Peyer's patch (tissue), 4 donors: ENCODE measurements around the gene RMDN2. TPM values are rescaled to one million over a fixed set of nuclear protein-coding genes. Genes with fewer than 3 reads are reported as not detected.

Source experiments
- DNase-seq, 3 donors: peaks; one replicate each; pipeline ENCODE4 v3.0.0-alpha.2; 2017 to 2019
- H3K27ac ChIP-seq, 4 donors: fragments of 200-600 bp; sonication (generic); one replicate each; pipeline ENCODE4 v1.5.1; 2016 to 2019
- H3K27me3 ChIP-seq, 2 donors: fragments of 200-600 bp; sonication (generic); one replicate each; pipeline ENCODE4 v1.5.1; 2019
- H3K36me3 ChIP-seq, 3 donors: fragments of 200-600 bp; sonication (generic); one replicate each; pipeline ENCODE4 v1.5.1; 2016 to 2019
- H3K4me1 ChIP-seq, 4 donors: fragments of 200-600 bp; sonication (generic); one replicate each; pipeline ENCODE4 v1.5.1; 2016 to 2019
- H3K4me3 ChIP-seq, 4 donors: fragments of 200-600 bp; sonication (generic); 1 replicate in 3 of 4; 2 replicates in 1 of 4; pipeline ENCODE4 v1.5.1; 2016 to 2019; ENCODE audit warnings: mild to moderate bottlenecking in 1 of 4
- H3K9me3 ChIP-seq, 4 donors: fragments of 200-600 bp; sonication (generic); one replicate each; pipeline ENCODE4 v1.5.1; 2016 to 2019; ENCODE audit warnings: mild to moderate bottlenecking in 1 of 4
- POLR2A ChIP-seq, 2 donors: fragments of 450-650 bp; IDR thresholded peaks; one replicate each; pipeline ENCODE4 v1.5.1; 2017; ENCODE audit warnings: antibody characterized with exemption in 2 of 2, mild to moderate bottlenecking in 2 of 2, moderate library complexity in 2 of 2
- total RNA-seq, 4 donors: library from RNA; depleted of rRNA; stranded (reverse); fragments of >200 nt; gene quantifications; one replicate each; pipeline ENCODE4 v1.1.0, GENCODE V29; 2016
- TF ChIP-seq, protein P1 (sequence below), 6 experiments: fragments of 450-650 bp in 4 of 6; fragments of 200-600 bp in 2 of 6; sonication (generic) in 1 of 6; IDR thresholded peaks; one replicate each; pipeline ENCODE4 v1.5.1; 2017 to 2019; ENCODE audit warnings: antibody characterized with exemption in 6 of 6, mild to moderate bottlenecking in 3 of 6, moderate library complexity in 1 of 6

RMDN2 gene
- total RNA-seq, 4 donors from 2014 or later, result 13.2 to 39.0 (median 30.9) TPM

DNA sequence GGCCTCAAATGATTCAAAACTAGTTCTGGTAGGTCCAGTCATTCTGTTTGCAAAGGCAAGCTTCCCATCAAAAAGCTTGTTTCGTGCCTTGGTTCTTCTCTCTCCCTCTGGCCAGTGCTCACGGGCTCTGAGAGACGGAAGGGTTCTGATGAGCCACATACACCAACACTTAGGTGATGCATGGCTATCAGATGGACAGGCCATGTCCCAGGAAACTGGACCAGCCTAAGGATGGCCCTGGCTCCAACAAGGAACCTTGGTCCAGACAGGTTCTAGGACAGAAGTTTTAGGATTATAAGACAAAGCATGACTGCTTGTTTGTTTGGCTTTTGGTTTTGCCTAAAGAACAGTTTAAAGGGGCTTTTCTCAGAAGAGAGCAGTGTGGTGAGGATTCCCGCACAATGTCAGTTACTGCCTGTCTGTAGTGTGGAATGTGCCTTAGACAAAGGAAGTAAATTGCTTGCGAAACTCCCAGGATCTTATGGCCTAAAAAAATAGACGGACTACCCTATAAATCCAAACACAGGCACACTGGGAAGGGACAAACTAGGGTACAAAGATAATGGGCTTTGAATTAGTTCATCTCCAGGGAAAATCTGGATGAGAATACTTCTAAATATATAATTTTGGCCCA is 140.5 kb downstream of the RMDN2 start:
- H3K27me3 ChIP-seq, result no peaks in the 10 kb centered on the region
- H3K27ac ChIP-seq, result no peak overlapping the region
- no peaks in the 10 kb centered on the region for H3K9me3 ChIP-seq
- H3K4me1 ChIP-seq, result no peaks in the 10 kb centered on the region
- H3K4me3 ChIP-seq, result no peak overlapping the region
- no peaks in the 10 kb centered on the region for H3K36me3 ChIP-seq
- DNase-seq, result no peak
- no peak for TF ChIP-seq POLR2A (IDR thresholded peaks at IDR 0.05)
- TF ChIP-seq, protein P1, sequence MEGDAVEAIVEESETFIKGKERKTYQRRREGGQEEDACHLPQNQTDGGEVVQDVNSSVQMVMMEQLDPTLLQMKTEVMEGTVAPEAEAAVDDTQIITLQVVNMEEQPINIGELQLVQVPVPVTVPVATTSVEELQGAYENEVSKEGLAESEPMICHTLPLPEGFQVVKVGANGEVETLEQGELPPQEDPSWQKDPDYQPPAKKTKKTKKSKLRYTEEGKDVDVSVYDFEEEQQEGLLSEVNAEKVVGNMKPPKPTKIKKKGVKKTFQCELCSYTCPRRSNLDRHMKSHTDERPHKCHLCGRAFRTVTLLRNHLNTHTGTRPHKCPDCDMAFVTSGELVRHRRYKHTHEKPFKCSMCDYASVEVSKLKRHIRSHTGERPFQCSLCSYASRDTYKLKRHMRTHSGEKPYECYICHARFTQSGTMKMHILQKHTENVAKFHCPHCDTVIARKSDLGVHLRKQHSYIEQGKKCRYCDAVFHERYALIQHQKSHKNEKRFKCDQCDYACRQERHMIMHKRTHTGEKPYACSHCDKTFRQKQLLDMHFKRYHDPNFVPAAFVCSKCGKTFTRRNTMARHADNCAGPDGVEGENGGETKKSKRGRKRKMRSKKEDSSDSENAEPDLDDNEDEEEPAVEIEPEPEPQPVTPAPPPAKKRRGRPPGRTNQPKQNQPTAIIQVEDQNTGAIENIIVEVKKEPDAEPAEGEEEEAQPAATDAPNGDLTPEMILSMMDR (IDR thresholded peaks at IDR 0.05), result no peak

DNA sequence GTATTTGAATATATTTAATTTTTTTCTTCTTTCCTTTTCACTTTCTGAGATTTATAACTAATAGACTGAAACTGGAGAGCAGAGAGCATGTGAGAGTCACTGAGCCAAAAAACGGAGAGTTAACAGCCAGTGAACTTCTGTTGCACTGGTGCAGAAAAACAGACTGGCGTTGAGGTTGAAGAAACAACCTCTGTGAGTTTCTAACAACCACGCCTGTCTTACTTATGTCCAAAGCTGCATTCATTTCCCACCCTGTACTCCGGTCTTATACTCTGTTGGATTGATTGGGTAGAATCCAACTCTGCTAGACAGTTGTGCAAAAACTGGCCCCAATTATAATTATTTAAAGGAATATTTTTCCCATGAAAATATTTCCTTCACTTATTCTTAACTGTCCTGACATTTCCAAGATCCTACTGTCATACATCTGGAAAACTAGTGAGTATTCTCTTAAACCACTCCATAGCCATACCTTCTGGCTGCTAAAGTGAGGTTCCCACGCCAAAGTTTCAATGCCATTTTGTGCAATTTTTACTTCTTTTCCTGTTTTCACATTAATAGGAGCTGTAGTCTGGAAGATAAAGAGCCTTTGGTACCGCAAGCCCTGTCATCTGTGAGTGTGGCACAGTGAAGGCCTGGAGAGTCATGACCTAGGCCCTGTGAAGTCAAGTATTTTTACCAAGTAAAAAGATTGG is 141.5 kb downstream of the RMDN2 start:
- H3K4me1 ChIP-seq, result no peaks in the 10 kb centered on the region
- no peak overlapping the region for H3K27ac ChIP-seq
- H3K27me3 ChIP-seq, result no peaks in the 10 kb centered on the region
- H3K36me3 ChIP-seq, result no peaks in the 10 kb centered on the region
- no peaks in the 10 kb centered on the region for H3K9me3 ChIP-seq
- TF ChIP-seq, protein P1 (IDR thresholded peaks at IDR 0.05), result no peak
- TF ChIP-seq POLR2A (IDR thresholded peaks at IDR 0.05), result no peak
- H3K4me3 ChIP-seq, result no peak overlapping the region
- no peak for DNase-seq

Other genes starting within 250 kb of the RMDN2 start
- gene CYP1B1, start 150.9 kb downstream of the RMDN2 start, total RNA-seq, result 10 to 100 TPM in 3 of 4 donors, 1 to 10 TPM in 1; 4.9 to 16.5 (median 12.8) TPM